GM23338 (cell line): Measurements from ENCODE around the gene CACNA2D2. TPM values are rescaled to one million over a fixed set of nuclear protein-coding genes. Genes with fewer than 3 reads are reported as not detected.

Experiments
- ATAC-seq: fragments of 200-7000 bp; cut with Tn5 transposase; 3 replicates; pipeline ENCODE4 v1.9.1; 2020
- DNase-seq: peaks from one replicate; pipeline ENCODE4 v3.0.0-alpha.2; 2015; ENCODE audit warnings: low spot score
- H2AFZ ChIP-seq: fragments of 200-600 bp; sonication (generic); 2 replicates; pipeline ENCODE4 v1.8.0; 2016; ENCODE audit warnings: antibody characterized with exemption, mild to moderate bottlenecking, moderate library complexity
- H3F3A ChIP-seq: fragments of 200-600 bp; sonication (generic); replicated peaks from 2 replicates; pipeline ENCODE4 v1.8.0; 2017; ENCODE audit warnings: antibody characterized with exemption, mixed run types, low read depth
- H3K27ac ChIP-seq: fragments of 200-600 bp; sonication (generic); 2 replicates; pipeline ENCODE4 v1.6.1; 2016; ENCODE audit warnings: low read depth
- H3K27me3 ChIP-seq: fragments of 200-600 bp; sonication (generic); 2 replicates; pipeline ENCODE4 v1.8.0; 2016; ENCODE audit warnings: mild to moderate bottlenecking, mixed run types, moderate library complexity; ENCODE audit not compliant: insufficient read depth
- H3K36me3 ChIP-seq: fragments of 200-600 bp; sonication (generic); 2 replicates; pipeline ENCODE4 v1.8.0; 2016; ENCODE audit warnings: mild to moderate bottlenecking; ENCODE audit not compliant: insufficient read depth
- H3K4me1 ChIP-seq: fragments of 200-600 bp; sonication (generic); 2 replicates; pipeline ENCODE4 v1.8.0; 2016; ENCODE audit warnings: mild to moderate bottlenecking, moderate library complexity; ENCODE audit not compliant: insufficient read depth
- H3K4me2 ChIP-seq: fragments of 200-600 bp; sonication (generic); 2 replicates; pipeline ENCODE4 v1.7.1; 2017; ENCODE audit warnings: mixed run types
- H3K4me3 ChIP-seq: fragments of 200-600 bp; sonication (generic); 2 replicates; pipeline ENCODE4 v1.6.1; 2016; ENCODE audit warnings: mixed run types
- H3K79me2 ChIP-seq: fragments of 200-600 bp; sonication (generic); replicated peaks from 2 replicates; pipeline ENCODE4 v1.8.0; 2017; ENCODE audit warnings: mild to moderate bottlenecking; ENCODE audit not compliant: insufficient read depth
- H3K9me2 ChIP-seq: fragments of 200-600 bp; sonication (generic); 2 replicates; pipeline ENCODE4 v1.8.0; 2017; ENCODE audit not compliant: insufficient read depth
- H4K20me1 ChIP-seq: fragments of 200-600 bp; sonication (generic); replicated peaks from 2 replicates; pipeline ENCODE4 v1.8.0; 2017; ENCODE audit warnings: mild to moderate bottlenecking; ENCODE audit not compliant: insufficient read depth
- H3K27ac Mint-ChIP-seq: 2 replicates; pipeline ENCODE4 v1.8.0; 2020; ENCODE audit warnings: inconsistent platforms, mild to moderate bottlenecking, moderate library complexity, mixed read lengths
- H3K27me3 Mint-ChIP-seq: 3 replicates; pipeline ENCODE4 v1.8.0; 2022; ENCODE audit warnings: low read depth, mild to moderate bottlenecking, moderate library complexity, mixed read lengths, inconsistent platforms; ENCODE audit not compliant: insufficient read depth, poor library complexity
- H3K36me3 Mint-ChIP-seq: 3 replicates; pipeline ENCODE4 v1.8.0; 2021; ENCODE audit warnings: low read depth, mild to moderate bottlenecking, inconsistent platforms, moderate library complexity, mixed read lengths
- H3K4me1 Mint-ChIP-seq: 3 replicates; pipeline ENCODE4 v1.8.0; 2020; ENCODE audit warnings: mild to moderate bottlenecking, inconsistent platforms, mixed read lengths
- H3K4me3 Mint-ChIP-seq: 3 replicates; pipeline ENCODE4 v1.8.0; 2021; ENCODE audit warnings: moderate library complexity, mild to moderate bottlenecking, inconsistent platforms, mixed read lengths
- H3K9me3 Mint-ChIP-seq: 3 replicates; pipeline ENCODE4 v1.8.0; 2020; ENCODE audit warnings: moderate library complexity, mild to moderate bottlenecking, inconsistent platforms, mixed read lengths
- EZH2 ChIP-seq: fragments of 200-600 bp; sonication (generic); IDR thresholded peaks from one replicate; pipeline ENCODE4 v1.8.0; 2017; ENCODE audit warnings: antibody characterized with exemption, mild to moderate bottlenecking, low read depth; ENCODE audit not compliant: unreplicated experiment
- JUNB ChIP-seq: IDR thresholded peaks from one replicate; pipeline ENCODE4 v1.6.1; 2016; ENCODE audit warnings: antibody characterized with exemption; ENCODE audit not compliant: unreplicated experiment
- NANOG ChIP-seq: IDR thresholded peaks from 2 replicates; pipeline ENCODE4 v1.6.1; 2016; ENCODE audit warnings: antibody characterized with exemption, borderline replicate concordance
- POLR2AphosphoS5 ChIP-seq: IDR thresholded peaks from 2 replicates; pipeline ENCODE4 v1.6.1; 2016; ENCODE audit warnings: antibody characterized with exemption, low read depth
- STAT1 ChIP-seq: IDR thresholded peaks from one replicate; pipeline ENCODE4 v1.6.1; 2016; ENCODE audit warnings: antibody characterized with exemption; ENCODE audit not compliant: unreplicated experiment
- ZNF114 ChIP-seq: fragments of 250-450 bp; sonication (Bioruptor Pico); IDR thresholded peaks from 2 replicates; pipeline ENCODE4 v1.5.0; 2020; ENCODE audit warnings: mild to moderate bottlenecking, moderate library complexity
- ZNF331 ChIP-seq: fragments of 250-450 bp; sonication (Bioruptor Pico); IDR thresholded peaks from 2 replicates; pipeline ENCODE4 v1.5.0; 2020; ENCODE audit warnings: low read depth, mild to moderate bottlenecking, moderate library complexity
- polyA plus RNA-seq: library from polyadenylated mRNA; unstranded; fragments of >200 nt; fragmentation: Nextera tagmentation; extraction: Ambion mirVana; gene quantifications from 2 replicates; pipeline ENCODE4 v1.2.1, GENCODE V29; 2016
- total RNA-seq: library from RNA; depleted of rRNA; stranded (reverse); fragments of >200 nt; shearing (Covaris generic); gene quantifications from 2 replicates; pipeline ENCODE4 v1.2.3, GENCODE V29; 2014
- TF ChIP-seq, protein P1 (sequence below), 2 experiments: fragments of 200-600 bp in 1 of 2; sonication (generic) in 1 of 2; conservative IDR thresholded peaks; 2 replicates each; pipeline versions ENCODE4 v1.5.1 to v1.6.1; 2016 to 2017; ENCODE audit warnings: antibody characterized with exemption in 2 of 2, low read depth in 2 of 2, mild to moderate bottlenecking in 2 of 2, moderate library complexity in 1 of 2
- TF ChIP-seq, protein P2 (sequence below): fragments of 250-450 bp; sonication (Bioruptor Pico); IDR thresholded peaks from 2 replicates; pipeline ENCODE4 v1.5.0; 2020; ENCODE audit warnings: mild to moderate bottlenecking, moderate library complexity
- TF ChIP-seq, protein P3 (sequence below): IDR thresholded peaks from 2 replicates; pipeline ENCODE4 v1.6.1; 2016; ENCODE audit warnings: antibody characterized with exemption

CACNA2D2 gene
- total and polyA plus RNA-seq, 2 experiments from 2014 or later = 4.7 to 11.4 TPM

DNA sequence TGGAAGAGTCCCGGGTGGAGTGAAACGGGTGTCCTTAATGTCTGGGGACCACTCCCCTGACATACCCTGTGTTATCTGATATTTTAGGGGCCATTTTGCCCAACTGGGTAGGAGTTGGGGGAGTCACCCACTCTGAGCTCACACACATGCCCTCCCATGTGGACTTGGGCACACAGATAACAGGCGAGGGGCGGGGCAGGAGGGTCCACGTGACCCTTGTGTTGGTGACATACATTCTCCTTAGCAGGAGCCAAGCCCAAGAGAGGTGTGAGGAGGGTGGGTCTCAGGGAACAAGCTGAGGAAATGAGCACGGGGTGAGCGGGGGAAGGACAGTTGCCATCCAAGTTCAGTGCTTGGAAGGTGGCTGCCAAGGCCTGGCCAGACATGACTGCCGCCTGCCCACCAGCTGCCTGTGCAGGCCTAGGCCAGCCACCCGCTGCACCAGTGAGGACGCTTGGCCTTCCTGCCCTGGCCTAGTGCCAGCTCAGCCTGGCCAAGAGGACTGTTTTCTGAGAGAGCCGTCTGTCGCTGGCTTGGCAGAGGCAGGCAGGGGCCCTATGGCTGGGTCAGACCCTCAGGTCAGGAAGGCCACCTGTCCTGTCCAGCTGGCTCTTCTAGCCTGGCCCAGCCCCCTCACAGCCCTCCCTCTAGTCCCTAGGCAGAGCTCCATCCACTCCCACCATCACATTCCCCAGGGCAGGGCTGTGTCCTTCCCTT is 112.8 kb downstream of the CACNA2D2 start:
- TF ChIP-seq EZH2 (no peak), ZNF331 (CRISPR knock-in tag) (no peak), ZNF114 (CRISPR knock-in tag) (no peak), JUNB (no peak), STAT1 (no peak), POLR2AphosphoS5 (no peak), NANOG (no peak)
- TF ChIP-seq, protein P1, sequence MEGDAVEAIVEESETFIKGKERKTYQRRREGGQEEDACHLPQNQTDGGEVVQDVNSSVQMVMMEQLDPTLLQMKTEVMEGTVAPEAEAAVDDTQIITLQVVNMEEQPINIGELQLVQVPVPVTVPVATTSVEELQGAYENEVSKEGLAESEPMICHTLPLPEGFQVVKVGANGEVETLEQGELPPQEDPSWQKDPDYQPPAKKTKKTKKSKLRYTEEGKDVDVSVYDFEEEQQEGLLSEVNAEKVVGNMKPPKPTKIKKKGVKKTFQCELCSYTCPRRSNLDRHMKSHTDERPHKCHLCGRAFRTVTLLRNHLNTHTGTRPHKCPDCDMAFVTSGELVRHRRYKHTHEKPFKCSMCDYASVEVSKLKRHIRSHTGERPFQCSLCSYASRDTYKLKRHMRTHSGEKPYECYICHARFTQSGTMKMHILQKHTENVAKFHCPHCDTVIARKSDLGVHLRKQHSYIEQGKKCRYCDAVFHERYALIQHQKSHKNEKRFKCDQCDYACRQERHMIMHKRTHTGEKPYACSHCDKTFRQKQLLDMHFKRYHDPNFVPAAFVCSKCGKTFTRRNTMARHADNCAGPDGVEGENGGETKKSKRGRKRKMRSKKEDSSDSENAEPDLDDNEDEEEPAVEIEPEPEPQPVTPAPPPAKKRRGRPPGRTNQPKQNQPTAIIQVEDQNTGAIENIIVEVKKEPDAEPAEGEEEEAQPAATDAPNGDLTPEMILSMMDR (conservative IDR thresholded peaks at IDR 0.05; ENCODE audit: low read depth in 2 of 2) = no peak
- TF ChIP-seq, protein P2, sequence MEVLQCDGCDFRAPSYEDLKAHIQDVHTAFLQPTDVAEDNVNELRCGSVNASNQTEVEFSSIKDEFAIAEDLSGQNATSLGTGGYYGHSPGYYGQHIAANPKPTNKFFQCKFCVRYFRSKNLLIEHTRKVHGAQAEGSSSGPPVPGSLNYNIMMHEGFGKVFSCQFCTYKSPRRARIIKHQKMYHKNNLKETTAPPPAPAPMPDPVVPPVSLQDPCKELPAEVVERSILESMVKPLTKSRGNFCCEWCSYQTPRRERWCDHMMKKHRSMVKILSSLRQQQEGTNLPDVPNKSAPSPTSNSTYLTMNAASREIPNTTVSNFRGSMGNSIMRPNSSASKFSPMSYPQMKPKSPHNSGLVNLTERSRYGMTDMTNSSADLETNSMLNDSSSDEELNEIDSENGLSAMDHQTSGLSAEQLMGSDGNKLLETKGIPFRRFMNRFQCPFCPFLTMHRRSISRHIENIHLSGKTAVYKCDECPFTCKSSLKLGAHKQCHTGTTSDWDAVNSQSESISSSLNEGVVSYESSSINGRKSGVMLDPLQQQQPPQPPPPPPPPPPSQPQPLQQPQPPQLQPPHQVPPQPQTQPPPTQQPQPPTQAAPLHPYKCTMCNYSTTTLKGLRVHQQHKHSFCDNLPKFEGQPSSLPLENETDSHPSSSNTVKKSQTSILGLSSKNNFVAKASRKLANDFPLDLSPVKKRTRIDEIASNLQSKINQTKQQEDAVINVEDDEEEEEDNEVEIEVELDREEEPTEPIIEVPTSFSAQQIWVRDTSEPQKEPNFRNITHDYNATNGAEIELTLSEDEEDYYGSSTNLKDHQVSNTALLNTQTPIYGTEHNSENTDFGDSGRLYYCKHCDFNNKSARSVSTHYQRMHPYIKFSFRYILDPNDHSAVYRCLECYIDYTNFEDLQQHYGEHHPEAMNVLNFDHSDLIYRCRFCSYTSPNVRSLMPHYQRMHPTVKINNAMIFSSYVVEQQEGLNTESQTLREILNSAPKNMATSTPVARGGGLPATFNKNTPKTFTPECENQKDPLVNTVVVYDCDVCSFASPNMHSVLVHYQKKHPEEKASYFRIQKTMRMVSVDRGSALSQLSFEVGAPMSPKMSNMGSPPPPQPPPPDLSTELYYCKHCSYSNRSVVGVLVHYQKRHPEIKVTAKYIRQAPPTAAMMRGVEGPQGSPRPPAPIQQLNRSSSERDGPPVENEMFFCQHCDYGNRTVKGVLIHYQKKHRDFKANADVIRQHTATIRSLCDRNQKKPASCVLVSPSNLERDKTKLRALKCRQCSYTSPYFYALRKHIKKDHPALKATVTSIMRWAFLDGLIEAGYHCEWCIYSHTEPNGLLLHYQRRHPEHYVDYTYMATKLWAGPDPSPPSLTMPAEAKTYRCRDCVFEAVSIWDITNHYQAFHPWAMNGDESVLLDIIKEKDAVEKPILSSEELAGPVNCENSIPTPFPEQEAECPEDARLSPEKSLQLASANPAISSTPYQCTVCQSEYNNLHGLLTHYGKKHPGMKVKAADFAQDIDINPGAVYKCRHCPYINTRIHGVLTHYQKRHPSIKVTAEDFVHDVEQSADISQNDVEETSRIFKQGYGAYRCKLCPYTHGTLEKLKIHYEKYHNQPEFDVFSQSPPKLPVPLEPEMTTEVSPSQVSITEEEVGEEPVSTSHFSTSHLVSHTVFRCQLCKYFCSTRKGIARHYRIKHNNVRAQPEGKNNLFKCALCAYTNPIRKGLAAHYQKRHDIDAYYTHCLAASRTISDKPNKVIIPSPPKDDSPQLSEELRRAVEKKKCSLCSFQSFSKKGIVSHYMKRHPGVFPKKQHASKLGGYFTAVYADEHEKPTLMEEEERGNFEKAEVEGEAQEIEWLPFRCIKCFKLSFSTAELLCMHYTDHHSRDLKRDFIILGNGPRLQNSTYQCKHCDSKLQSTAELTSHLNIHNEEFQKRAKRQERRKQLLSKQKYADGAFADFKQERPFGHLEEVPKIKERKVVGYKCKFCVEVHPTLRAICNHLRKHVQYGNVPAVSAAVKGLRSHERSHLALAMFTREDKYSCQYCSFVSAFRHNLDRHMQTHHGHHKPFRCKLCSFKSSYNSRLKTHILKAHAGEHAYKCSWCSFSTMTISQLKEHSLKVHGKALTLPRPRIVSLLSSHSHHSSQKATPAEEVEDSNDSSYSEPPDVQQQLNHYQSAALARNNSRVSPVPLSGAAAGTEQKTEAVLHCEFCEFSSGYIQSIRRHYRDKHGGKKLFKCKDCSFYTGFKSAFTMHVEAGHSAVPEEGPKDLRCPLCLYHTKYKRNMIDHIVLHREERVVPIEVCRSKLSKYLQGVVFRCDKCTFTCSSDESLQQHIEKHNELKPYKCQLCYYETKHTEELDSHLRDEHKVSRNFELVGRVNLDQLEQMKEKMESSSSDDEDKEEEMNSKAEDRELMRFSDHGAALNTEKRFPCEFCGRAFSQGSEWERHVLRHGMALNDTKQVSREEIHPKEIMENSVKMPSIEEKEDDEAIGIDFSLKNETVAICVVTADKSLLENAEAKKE = no peak
- TF ChIP-seq, protein P3, sequence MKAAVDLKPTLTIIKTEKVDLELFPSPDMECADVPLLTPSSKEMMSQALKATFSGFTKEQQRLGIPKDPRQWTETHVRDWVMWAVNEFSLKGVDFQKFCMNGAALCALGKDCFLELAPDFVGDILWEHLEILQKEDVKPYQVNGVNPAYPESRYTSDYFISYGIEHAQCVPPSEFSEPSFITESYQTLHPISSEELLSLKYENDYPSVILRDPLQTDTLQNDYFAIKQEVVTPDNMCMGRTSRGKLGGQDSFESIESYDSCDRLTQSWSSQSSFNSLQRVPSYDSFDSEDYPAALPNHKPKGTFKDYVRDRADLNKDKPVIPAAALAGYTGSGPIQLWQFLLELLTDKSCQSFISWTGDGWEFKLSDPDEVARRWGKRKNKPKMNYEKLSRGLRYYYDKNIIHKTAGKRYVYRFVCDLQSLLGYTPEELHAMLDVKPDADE = no peak
- Histone ChIP-seq H3K9me2 (no peaks in the 10 kb centered on the region), H3F3A (no peaks in the 10 kb centered on the region), H3K4me2 (no peak overlapping the region), H3K36me3 (no peaks in the 10 kb centered on the region), H3K27me3 (no peaks in the 10 kb centered on the region), H3K4me1 (no peaks in the 10 kb centered on the region), H3K27ac (no peak overlapping the region), H3K4me3 (no peak overlapping the region), H3K79me2 (no peaks in the 10 kb centered on the region), H4K20me1 (no peaks in the 10 kb centered on the region), H2AFZ (no peak overlapping the region)
- no peak for ATAC-seq
- H3K36me3 Mint-ChIP-seq = no peaks in the 10 kb centered on the region
- H3K27me3 Mint-ChIP-seq = peaks cover 4% of the 10 kb centered on the region
- no peak overlapping the region for H3K4me3 Mint-ChIP-seq
- no peak for DNase-seq
- H3K27ac Mint-ChIP-seq = no peak overlapping the region
- no peaks in the 10 kb centered on the region for H3K9me3 Mint-ChIP-seq
- H3K4me1 Mint-ChIP-seq = no peaks in the 10 kb centered on the region; the same call in 2 of the 3 replicates
